Ovary (tissue), 9 donors: ENCODE results near the gene KRTAP9-6. TPM values are rescaled to one million over a fixed set of nuclear protein-coding genes. Genes with fewer than 3 reads are reported as not detected.
"Not testable (repeated sequence)": the region's sequence is repeated elsewhere in the genome, so short reads cannot be mapped to it uniquely, and the experiment has no call there.

Source experiments
- DNase-seq, 5 donors: peaks; one replicate each; pipeline ENCODE4 v3.0.0-alpha.2; 2019 to 2020
- H3K27ac ChIP-seq, 2 donors: fragments of 200-600 bp; one replicate each; pipeline versions ENCODE4 v1.5.1 to v1.8.0; 2019 to 2022
- H3K27me3 ChIP-seq: fragments of 200-600 bp; one replicate; pipeline ENCODE4 v1.8.0; 2022
- H3K36me3 ChIP-seq: fragments of 200-600 bp; sonication (generic); one replicate; pipeline ENCODE4 v1.5.1; 2019
- H3K4me1 ChIP-seq: one replicate; pipeline ENCODE4 v1.8.1; 2013; ENCODE audit warnings: mild to moderate bottlenecking, moderate library complexity; ENCODE audit not compliant: insufficient read depth
- H3K4me3 ChIP-seq: fragments of 200-600 bp; sonication (generic); one replicate; pipeline ENCODE4 v1.5.1; 2017
- H3K9me3 ChIP-seq, 2 donors: fragments of 200-600 bp in 1 of 2; sonication (generic) in 1 of 2; one replicate each; pipeline versions ENCODE4 v1.5.1 to v1.8.1; 2013 to 2019; ENCODE audit warnings: mild to moderate bottlenecking in 1 of 2, moderate library complexity in 1 of 2
- CTCF ChIP-seq, 3 donors: fragments of 450-650 bp in 2 of 3; fragments of 200-600 bp in 1 of 3; IDR thresholded peaks; one replicate each; pipeline versions ENCODE4 v1.5.1 to v1.8.0; 2016 to 2022; ENCODE audit warnings: antibody characterized with exemption in 3 of 3, mild to moderate bottlenecking in 1 of 3
- EP300 ChIP-seq: sonication (generic); formaldehyde crosslinking; IDR thresholded peaks from one replicate; pipeline ENCODE4 v1.6.1; 2017; ENCODE audit warnings: antibody characterized with exemption
- POLR2A ChIP-seq: fragments of 450-650 bp; IDR thresholded peaks from one replicate; pipeline ENCODE4 v1.6.1; 2017; ENCODE audit warnings: antibody characterized with exemption, mild to moderate bottlenecking, moderate library complexity
- WGBS, 3 donors: extraction: QIAGEN DNeasy Blood & Tissue Kit in 1 of 3; methylation state at CpG; one replicate each; pipeline versions ENCODE4 v1.1.5 to v1.1.7; 2013 to 2017; 5-methylcytosine and 5-hydroxymethylcytosine counted together
- intact Hi-C, 4 donors: fragments of 100-400 bp; cut with DNase I; formaldehyde crosslinking; loops; one replicate each; pipeline versions ENCODE4 v1.11.0 to v1.15.1; 2022 to 2023
- polyA plus RNA-seq, 2 donors: library from polyadenylated mRNA; stranded (reverse); fragments of 200-250 nt in 1 of 2; fragments of 350-450 nt in 1 of 2; fragmentation: Illumina TruSeq in 1 of 2; extraction: RNeasy Lipid Tissue Mini Kit (QIAGEN cat#74804) in 1 of 2; gene quantifications; one replicate each; pipeline ENCODE4 v1.2.3, GENCODE V29; 2013 to 2014
- total RNA-seq, 7 donors: library from RNA; depleted of rRNA in 2 of 7; stranded (reverse); fragments of >200 nt in 2 of 7; fragmentation: NEBNext Ultra II Directional in 3 of 7; extraction: Animal tissue kit (Norgen Biotek cat#: 25700) in 3 of 7; gene quantifications; one replicate each; pipeline versions ENCODE4 v1.1.0 to v1.2.4, GENCODE V29; 2016 to 2023
- donor health status: DM: no; HTN: no; CAD: no; lungs with moderate emphysema.
- donor health status: DM: no; HTN: no; CAD: no.
- donor health status: Bipolar disorder and iron deficiency.
- donor health status: DM: yes; HTN: yes; CAD: no.
- donor health status: DM: no; HTN: no; CAD: no.
- donor health status: DM: yes; HTN: yes; CAD: no.

KRTAP9-6 gene
- total and polyA plus RNA-seq, 9 donors = not detected

- DNase-seq = no peak
- Histone ChIP-seq H3K4me1 (no peaks in the 10 kb centered on the region), H3K27me3 (no peaks in the 10 kb centered on the region), H3K36me3 (no peaks in the 10 kb centered on the region), H3K27ac (no peak overlapping the region), H3K9me3 (no peaks in the 10 kb centered on the region), H3K4me3 (no peak overlapping the region)
- no peak for TF ChIP-seq CTCF (IDR thresholded peaks at IDR 0.05)
- intact Hi-C loops = no loop called here
These were observed 35.1 kb upstream of the KRTAP9-6 start for GRCh38 chr17:41230094-41230493.

- DNase-seq = no peak
- Histone ChIP-seq H3K27me3 (no peaks in the 10 kb centered on the region), H3K9me3 (no peaks in the 10 kb centered on the region), H3K27ac (no peak overlapping the region), H3K36me3 (no peaks in the 10 kb centered on the region), H3K4me3 (no peak overlapping the region), H3K4me1 (no peaks in the 10 kb centered on the region)
- intact Hi-C loops = no loop called here
- TF ChIP-seq EP300 = no peak
- TF ChIP-seq CTCF (IDR thresholded peaks at IDR 0.05) = no peak
- no peak for TF ChIP-seq POLR2A
- 88 to 89% (median 89%) methylated on average over 6 of the region's 6 CpGs for WGBS, 3 donors
These were observed 33.4 kb upstream of the KRTAP9-6 start for GRCh38 chr17:41231731-41232130.

GRCh38 chr17:41232399-41233105 lies 32.6 kb upstream of the KRTAP9-6 start, which contains the start of gene KRTAP9-3:
KRTAP9-3 (plus strand) TSS chr17:41232449; CDS start chr17:41232502, 53 bp downstream.
- H3K36me3 ChIP-seq, intact Hi-C loops, H3K4me1 ChIP-seq, H3K27me3 ChIP-seq, DNase-seq, H3K27ac ChIP-seq, H3K4me3 ChIP-seq, H3K9me3 ChIP-seq: not testable (repeated sequence)
- 82 to 100% (median 88%) methylated on average over 1 of the region's 1 CpG for WGBS, 3 donors

GRCh38 chr17:41237116-41237515 lies 28.1 kb upstream of the KRTAP9-6 start:
- DNase-seq, H3K4me3 ChIP-seq, H3K9me3 ChIP-seq, H3K36me3 ChIP-seq, H3K27me3 ChIP-seq, intact Hi-C loops, H3K27ac ChIP-seq, H3K4me1 ChIP-seq: not testable (repeated sequence)
- WGBS, 3 donors = 72 to 78% (median 77%) methylated on average over 4 of the region's 4 CpGs

- H3K36me3 ChIP-seq, DNase-seq, H3K27me3 ChIP-seq, H3K4me3 ChIP-seq, H3K27ac ChIP-seq, H3K4me1 ChIP-seq, H3K9me3 ChIP-seq, intact Hi-C loops: not testable (repeated sequence)
- 31 to 55% (median 40%) methylated on average over 3 of the region's 3 CpGs for WGBS, 3 donors
These were observed 27.2 kb upstream of the KRTAP9-6 start, which contains the start of gene KRTAP9-8 for GRCh38 chr17:41237949-41238437. KRTAP9-8 (plus strand) TSS chr17:41237999; CDS start chr17:41238052, 53 bp downstream.

GRCh38 chr17:41246995-41247787 lies 18.0 kb upstream of the KRTAP9-6 start:
- intact Hi-C loops, H3K4me1 ChIP-seq: not testable (repeated sequence)
- 54 to 67% (median 61%) methylated on average over 2 of the region's 2 CpGs for WGBS, 3 donors

GRCh38 chr17:41249637-41250240 lies 15.4 kb upstream of the KRTAP9-6 start, which contains the start of gene KRTAP9-4:
KRTAP9-4 (plus strand) TSS chr17:41249687; CDS start chr17:41249721, 34 bp downstream.
- H3K27ac ChIP-seq, DNase-seq, H3K4me3 ChIP-seq, H3K9me3 ChIP-seq, H3K36me3 ChIP-seq, intact Hi-C loops, H3K27me3 ChIP-seq, H3K4me1 ChIP-seq: not testable (repeated sequence)
- 70 to 78% (median 76%) methylated on average over 2 of the region's 2 CpGs for WGBS, 3 donors

More at GRCh38 chr17:41246995-41247787, 18.0 kb upstream of the KRTAP9-6 start:
- H3K4me3 ChIP-seq, DNase-seq, H3K36me3 ChIP-seq, H3K27me3 ChIP-seq, H3K9me3 ChIP-seq, H3K27ac ChIP-seq: not testable (repeated sequence)
